Stimulated activated effector memory CD8-positive, alpha-beta T cell treated with anti-CD3 and anti-CD28 coated beads, Interleukin-12 subunit alpha, Interleukin-12 subunit beta, amount 100 ng/mL, for 72 hours (primary cell): ENCODE data around the gene GRAMD2A.

Experiments
- ATAC-seq: fragments of 150-1000 bp; cut with Tn5 transposase; 2 replicates; pipeline ENCODE4 v1.10.0; 2021
- DNase-seq, 2 donors: peaks; one replicate each; pipeline ENCODE4 v3.0.0; 2021 to 2022; ENCODE audit warnings: low spot score in 2 of 2
- H3K27ac Mint-ChIP-seq: one replicate; pipeline ENCODE4 v1.8.0; 2022; ENCODE audit warnings: mild to moderate bottlenecking, mixed read lengths
- H3K36me3 Mint-ChIP-seq: one replicate; pipeline ENCODE4 v1.8.0; 2022; ENCODE audit warnings: mild to moderate bottlenecking, mixed read lengths
- H3K4me1 Mint-ChIP-seq: one replicate; pipeline ENCODE4 v1.8.0; 2022; ENCODE audit warnings: mixed read lengths
- H3K4me3 Mint-ChIP-seq: one replicate; pipeline ENCODE4 v1.8.0; 2022; ENCODE audit warnings: mild to moderate bottlenecking, mixed read lengths
- H3K9me3 Mint-ChIP-seq: one replicate; pipeline ENCODE4 v1.8.0; 2022; ENCODE audit warnings: mixed read lengths

The GRAMD2A gene

DNA sequence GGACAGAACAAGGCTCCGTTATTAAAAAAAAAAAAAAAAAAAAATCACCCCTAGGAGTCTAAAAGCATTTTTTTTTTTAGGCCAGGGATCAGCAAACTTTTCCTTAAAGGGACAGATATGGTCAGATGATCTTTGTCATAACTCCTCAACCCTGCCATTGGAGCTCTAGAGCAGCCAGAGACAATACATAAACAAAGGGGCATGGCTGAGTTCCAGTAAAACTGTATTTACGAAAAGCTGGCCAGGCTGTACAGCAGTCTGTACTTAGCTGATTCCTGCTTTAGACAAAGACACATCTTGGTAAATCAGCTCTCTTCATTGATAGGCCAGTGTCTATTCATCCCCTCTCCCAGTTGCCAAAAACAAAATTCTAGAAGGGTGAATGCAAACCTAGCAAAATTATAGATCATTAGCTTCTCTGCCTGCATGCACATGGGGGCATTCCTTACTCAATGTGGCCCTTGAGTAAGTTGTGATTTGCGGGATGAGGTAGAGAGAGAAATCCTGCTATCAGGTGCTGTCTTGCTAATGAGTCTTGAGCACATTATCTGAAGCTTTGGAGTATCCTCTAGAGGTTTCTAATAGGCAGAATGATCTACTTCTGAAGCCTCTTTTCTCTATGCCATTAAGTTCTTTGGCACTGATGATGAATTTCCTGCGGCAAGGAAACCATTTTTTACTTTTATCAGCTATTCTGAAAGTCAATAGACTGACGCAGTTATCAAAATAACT is 44.2 kb downstream of the GRAMD2A start:
- Mint-ChIP-seq H3K36me3 (no peaks in the 10 kb centered on the region), H3K4me1 (peaks cover 11% of the 10 kb centered on the region), H3K4me3 (no peak overlapping the region), H3K27ac (no peak overlapping the region), H3K9me3 (no peaks in the 10 kb centered on the region)
- no peak for ATAC-seq
- DNase-seq = no peak

DNA sequence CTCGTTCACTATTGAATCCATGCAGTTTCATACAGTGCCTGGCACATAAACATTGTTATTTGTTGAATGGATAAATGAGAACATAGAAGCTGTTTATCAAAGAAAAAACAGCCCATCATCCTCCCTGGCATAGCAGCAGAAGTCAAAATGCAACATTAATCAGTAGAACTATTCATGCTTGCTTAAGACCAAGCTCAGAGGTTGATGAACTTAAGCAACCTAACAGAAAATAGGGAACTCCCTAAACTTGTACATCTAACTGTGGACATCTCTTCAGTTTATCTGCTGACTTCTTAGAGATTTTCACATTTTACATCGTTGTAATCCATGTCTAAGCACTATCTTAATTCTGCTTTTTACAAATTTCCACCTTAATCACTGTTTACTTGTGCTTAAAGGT is 50.2 kb downstream of the GRAMD2A start:
- no peak for ATAC-seq
- H3K36me3 Mint-ChIP-seq = no peaks in the 10 kb centered on the region
- no peaks in the 10 kb centered on the region for H3K9me3 Mint-ChIP-seq
- no peak for DNase-seq
- no peak overlapping the region for H3K4me3 Mint-ChIP-seq
- no peak overlapping the region for H3K27ac Mint-ChIP-seq
- H3K4me1 Mint-ChIP-seq = no peaks in the 10 kb centered on the region

DNA sequence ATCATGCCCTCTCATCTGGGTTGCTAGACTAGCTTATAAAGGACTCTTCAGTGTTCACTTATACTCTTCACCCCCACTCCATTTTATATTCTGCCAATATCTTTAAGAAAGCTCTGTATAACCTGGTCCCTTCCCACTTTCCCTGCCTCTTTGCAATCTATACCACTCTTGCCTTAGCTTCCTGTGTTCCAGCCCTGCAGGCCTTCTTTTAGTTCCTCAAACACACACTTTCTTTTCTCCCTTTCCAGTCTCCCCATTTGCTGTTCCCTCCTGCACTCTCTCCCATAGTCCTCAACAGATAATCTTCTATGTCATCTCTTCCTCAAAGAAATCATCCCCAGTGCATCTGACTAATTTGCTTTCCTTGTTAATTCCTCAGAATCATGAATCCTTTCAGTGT is 50.7 kb downstream of the GRAMD2A start:
- no peak for ATAC-seq
- no peaks in the 10 kb centered on the region for H3K4me1 Mint-ChIP-seq
- H3K27ac Mint-ChIP-seq = no peak overlapping the region
- H3K9me3 Mint-ChIP-seq = no peaks in the 10 kb centered on the region
- no peaks in the 10 kb centered on the region for H3K36me3 Mint-ChIP-seq
- H3K4me3 Mint-ChIP-seq = no peak overlapping the region
- no peak for DNase-seq

DNA sequence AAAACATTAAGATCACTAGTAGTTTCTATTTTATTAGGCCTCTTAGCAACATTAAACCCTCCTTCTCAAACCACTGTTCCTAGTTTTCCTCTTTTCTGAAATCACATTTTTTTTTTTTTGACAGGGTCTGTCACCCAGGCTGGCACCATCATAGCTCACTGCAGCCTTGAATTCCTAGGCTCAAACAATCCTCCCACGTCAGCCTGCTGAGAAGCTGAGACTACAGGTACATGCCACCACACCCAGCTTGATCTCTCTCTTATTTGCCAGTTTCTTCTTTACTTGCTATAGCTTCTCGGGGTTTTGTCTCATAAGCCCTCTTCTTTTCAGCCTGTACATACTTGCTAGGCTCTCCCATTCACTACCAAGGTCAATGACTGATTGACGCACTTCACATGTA is 51.4 kb downstream of the GRAMD2A start:
- Mint-ChIP-seq H3K4me3 (no peak overlapping the region), H3K4me1 (peaks cover 6% of the 10 kb centered on the region), H3K9me3 (no peaks in the 10 kb centered on the region), H3K27ac (no peak overlapping the region), H3K36me3 (no peaks in the 10 kb centered on the region)
- ATAC-seq = no peak
- DNase-seq = no peak

DNA sequence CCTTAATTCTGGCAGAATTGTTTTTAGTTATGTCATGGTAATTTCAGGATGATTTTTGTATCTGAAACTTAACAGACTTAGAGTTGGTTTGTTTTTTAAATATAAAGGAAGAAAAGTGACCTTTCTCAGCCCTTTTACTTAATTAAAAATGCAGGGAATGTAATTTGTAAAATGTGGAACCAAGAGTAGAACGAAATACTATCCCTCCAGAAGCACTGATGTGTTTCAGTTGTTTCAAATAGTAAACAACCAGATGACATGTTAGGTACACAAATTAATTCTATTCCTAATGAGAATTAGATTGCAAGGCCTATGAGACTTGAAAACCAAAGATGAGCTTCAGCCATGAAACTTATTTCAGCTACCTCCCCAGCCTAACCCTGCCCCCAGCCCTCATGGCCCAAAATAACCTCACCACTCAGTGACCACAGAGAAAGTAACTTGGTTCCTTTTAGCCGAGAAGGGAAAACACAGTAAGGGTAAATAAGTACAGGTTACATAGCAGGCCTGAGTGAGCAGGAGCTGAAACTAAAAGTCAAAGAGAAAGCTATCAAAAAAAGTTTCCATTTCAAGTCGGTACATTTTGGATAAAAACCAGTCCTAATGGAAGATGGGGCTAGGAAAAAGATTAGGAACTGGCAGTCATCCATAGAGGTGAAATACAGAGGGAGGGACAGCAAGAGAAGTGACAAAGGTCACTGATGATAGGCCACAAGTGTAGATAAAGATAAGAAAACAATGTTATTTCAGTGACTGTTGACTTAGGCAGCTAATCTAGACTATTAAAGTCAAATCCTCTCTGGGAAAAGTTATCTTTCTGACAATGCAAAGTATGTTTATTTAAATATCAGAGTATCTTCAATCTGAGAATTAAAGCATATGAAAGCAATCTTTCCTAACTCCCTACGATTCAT is 56.2 kb downstream of the GRAMD2A start:
- H3K9me3 Mint-ChIP-seq = no peaks in the 10 kb centered on the region
- H3K27ac Mint-ChIP-seq = no peak overlapping the region
- no peaks in the 10 kb centered on the region for H3K36me3 Mint-ChIP-seq
- peak; percentile 63 for ATAC-seq
- H3K4me3 Mint-ChIP-seq = no peak overlapping the region
- H3K4me1 Mint-ChIP-seq = peaks cover 7% of the 10 kb centered on the region
- DNase-seq = no peak

DNA sequence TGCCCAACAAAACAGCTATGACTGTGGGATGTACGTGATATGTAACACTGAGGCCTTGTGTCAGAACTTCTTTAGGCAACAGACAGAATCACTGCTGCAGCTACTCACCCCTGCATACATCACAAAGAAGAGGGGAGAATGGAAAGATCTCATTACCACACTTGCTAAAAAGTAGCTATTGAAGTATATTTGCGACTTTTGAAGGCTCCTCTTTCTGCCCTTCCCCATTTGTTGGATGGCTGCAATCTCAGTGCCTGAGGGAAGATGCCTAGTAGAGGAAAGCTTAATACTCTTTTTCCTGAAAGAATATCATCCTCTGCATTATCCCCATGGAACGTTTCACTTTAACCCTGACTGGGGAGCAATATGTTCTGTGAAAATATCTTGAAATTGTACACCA is 57.5 kb downstream of the GRAMD2A start:
- H3K4me3 Mint-ChIP-seq = no peak overlapping the region
- ATAC-seq (no peak), DNase-seq (no peak)
- H3K9me3 Mint-ChIP-seq = no peaks in the 10 kb centered on the region
- H3K27ac Mint-ChIP-seq = no peak overlapping the region
- no peaks in the 10 kb centered on the region for H3K36me3 Mint-ChIP-seq
- peaks cover 7% of the 10 kb centered on the region for H3K4me1 Mint-ChIP-seq

DNA sequence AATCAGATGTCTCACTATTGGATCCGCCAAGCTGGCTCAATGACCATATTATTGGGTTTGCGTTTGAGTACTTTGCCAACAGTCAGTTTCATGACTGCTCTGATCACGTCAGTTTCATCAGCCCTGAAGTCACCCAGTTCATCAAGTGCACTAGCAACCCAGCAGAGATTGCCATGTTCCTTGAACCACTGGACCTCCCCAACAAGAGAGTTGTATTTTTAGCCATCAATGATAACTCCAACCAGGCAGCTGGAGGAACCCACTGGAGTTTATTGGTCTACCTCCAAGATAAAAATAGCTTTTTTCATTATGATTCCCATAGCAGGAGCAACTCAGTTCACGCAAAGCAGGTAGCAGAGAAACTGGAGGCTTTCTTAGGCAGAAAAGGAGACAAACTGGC is 57.9 kb downstream of the GRAMD2A start:
- Mint-ChIP-seq H3K36me3 (no peaks in the 10 kb centered on the region), H3K4me3 (no peak overlapping the region), H3K4me1 (peaks cover 7% of the 10 kb centered on the region), H3K9me3 (no peaks in the 10 kb centered on the region), H3K27ac (no peak overlapping the region)
- ATAC-seq (no peak), DNase-seq (no peak)

DNA sequence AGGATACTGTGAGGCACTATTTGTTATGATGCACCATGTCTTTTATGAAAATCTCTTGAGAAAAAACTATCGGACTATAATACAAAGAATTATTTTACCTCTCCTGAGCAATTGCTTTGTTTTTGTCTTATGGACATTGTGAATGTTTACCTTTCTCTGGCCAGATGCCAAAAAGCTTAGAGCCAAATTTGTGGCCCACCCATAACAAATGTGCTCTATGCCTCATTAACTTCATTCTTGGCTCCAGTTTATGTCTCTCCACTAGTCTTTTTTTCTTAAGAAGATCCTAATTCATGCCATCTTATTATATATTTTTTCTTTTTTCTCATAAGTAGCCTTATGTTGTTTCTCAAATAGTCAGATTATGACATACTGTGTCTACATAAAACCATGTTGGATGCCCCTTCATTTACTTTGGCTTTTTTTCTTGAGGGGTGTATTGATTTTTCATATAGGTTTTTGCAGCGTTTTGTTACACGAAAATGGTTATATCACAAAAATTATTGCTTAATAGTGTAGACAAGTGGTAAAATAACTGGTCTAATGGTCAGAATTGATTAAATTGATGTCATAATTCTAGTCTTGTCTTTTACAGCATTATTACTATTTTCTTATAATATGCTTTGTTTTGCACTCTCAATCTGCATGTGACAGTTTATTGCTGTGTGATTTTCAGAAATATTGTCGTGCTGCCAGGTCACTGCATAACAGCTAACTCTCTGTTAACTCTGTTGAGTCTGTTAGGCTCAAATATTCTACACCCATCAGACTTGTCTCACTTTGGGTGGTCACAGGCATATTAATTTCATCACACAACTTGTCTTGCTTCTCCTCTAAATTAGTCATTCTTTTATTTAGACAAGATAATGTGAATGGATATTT is 61.2 kb downstream of the GRAMD2A start:
- peaks cover 3% of the 10 kb centered on the region for H3K4me1 Mint-ChIP-seq

DNA sequence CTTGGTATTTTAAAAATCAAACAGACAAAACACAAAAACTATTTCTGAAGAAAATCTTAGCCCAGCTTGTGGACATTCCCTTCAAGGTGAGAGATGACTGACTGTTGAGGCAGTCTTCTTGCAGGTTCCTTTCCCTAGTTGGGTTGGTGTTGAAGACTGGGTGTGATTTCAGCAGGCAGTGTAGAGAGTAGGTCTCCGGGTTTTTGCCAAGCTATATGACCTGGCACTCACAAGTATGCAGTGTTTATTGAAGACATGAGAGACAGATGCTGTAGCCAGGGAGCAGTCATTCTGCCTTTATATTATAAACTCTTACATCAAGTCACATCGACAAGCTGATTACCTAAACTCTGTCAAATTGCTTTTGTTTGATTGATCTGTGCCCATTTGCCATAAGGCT is 61.9 kb downstream of the GRAMD2A start:
- Mint-ChIP-seq H3K27ac (no peak overlapping the region), H3K4me3 (no peak overlapping the region), H3K9me3 (no peaks in the 10 kb centered on the region), H3K36me3 (no peaks in the 10 kb centered on the region), H3K4me1 (no peaks in the 10 kb centered on the region)
- DNase-seq (no peak), ATAC-seq (no peak)

More for the DNA sequence above, 61.2 kb downstream of the GRAMD2A start:
- H3K4me3 Mint-ChIP-seq = no peak overlapping the region
- ATAC-seq (no peak), DNase-seq (no peak)
- no peaks in the 10 kb centered on the region for H3K36me3 Mint-ChIP-seq
- H3K9me3 Mint-ChIP-seq = no peaks in the 10 kb centered on the region
- no peak overlapping the region for H3K27ac Mint-ChIP-seq

DNA sequence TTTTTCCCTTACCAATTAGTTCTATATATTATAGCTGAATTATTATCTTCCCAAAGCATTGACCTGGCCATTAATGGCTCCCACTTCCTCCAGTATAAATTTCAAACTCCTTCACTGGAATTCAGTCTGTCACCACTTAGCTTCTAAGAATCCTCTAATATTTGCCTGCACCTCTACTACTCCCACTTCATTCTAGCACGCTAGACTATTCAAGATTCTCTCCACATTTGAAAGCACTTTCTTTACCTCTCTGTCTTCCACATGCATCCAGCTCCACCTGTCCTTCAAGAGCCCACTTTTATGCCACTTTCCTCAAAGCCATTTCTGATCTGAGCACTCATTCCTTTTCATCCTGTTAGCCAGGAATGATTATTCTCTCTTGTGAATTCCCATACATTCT is 64.4 kb downstream of the GRAMD2A start:
- Mint-ChIP-seq H3K9me3 (no peaks in the 10 kb centered on the region), H3K36me3 (no peaks in the 10 kb centered on the region), H3K4me3 (no peak overlapping the region), H3K4me1 (no peaks in the 10 kb centered on the region), H3K27ac (no peak overlapping the region)
- no peak for ATAC-seq
- DNase-seq = no peak

DNA sequence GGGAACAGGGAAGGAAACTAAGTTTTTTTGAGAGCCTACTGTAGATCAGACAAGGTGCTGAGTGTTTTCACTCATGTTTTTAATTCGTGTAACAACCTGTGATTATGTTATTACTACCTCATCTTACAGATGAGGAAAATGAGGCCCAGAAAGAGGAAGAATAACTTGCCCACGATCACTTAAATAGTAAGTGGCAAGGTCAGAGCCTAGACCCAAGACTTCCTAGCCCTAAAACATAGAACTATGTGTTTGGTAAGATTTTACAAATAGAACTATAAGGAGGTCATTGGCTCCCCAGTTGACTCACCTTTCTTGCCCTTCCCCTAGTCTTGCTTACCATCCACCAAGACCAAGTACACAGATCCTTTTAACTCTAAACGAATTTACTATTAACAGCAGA is 65.7 kb downstream of the GRAMD2A start:
- no peaks in the 10 kb centered on the region for H3K4me1 Mint-ChIP-seq

DNA sequence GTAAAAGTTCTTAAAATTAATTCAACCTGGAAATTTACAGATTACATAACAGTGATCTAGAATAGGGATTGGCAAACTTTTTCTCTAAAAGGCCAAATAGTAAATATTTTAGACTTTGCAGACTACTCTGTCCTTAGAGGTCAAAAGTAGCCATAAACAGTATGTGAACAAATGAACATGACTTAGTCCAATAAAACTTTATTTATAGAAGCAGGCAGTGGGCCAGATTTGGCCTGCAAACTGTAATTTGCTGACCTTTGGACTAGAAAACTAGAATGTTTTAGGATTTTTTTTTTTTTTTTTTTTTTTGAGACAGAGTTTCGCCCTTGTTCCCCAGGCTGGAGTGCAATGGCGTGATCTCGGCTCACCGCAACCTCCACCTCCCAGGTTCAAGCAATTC is 67.3 kb downstream of the GRAMD2A start:
- Mint-ChIP-seq H3K4me3 (no peak overlapping the region), H3K9me3 (no peaks in the 10 kb centered on the region), H3K27ac (no peak overlapping the region), H3K36me3 (no peaks in the 10 kb centered on the region), H3K4me1 (no peaks in the 10 kb centered on the region)
- no peak for DNase-seq
- ATAC-seq = no peak

More for the DNA sequence above, 65.7 kb downstream of the GRAMD2A start:
- Mint-ChIP-seq H3K9me3 (no peaks in the 10 kb centered on the region), H3K36me3 (no peaks in the 10 kb centered on the region), H3K27ac (no peak overlapping the region), H3K4me3 (no peak overlapping the region)
- ATAC-seq = no peak
- DNase-seq = no peak

DNA sequence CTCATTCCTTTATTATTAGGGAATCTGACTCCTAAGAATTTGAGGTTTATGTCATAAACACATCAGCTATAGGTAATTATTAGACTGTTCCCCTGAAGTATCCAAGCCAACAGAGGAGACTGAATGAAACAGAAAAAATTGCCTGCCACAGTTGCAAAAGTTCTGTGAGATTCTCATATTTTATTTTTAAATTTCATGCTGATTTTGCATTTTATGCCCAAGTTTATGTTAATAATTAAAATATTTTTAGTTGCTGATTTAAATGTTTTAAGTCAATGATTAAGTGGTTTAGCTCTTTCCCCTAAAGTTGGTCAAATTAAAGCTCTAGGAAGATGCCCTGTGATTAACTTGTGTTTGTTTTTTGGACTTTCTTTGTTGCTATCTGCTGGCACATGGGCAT is 69.2 kb downstream of the GRAMD2A start:
- Mint-ChIP-seq H3K9me3 (no peaks in the 10 kb centered on the region), H3K27ac (no peak overlapping the region), H3K4me3 (no peak overlapping the region), H3K4me1 (no peaks in the 10 kb centered on the region), H3K36me3 (no peaks in the 10 kb centered on the region)
- DNase-seq (no peak), ATAC-seq (no peak)

DNA sequence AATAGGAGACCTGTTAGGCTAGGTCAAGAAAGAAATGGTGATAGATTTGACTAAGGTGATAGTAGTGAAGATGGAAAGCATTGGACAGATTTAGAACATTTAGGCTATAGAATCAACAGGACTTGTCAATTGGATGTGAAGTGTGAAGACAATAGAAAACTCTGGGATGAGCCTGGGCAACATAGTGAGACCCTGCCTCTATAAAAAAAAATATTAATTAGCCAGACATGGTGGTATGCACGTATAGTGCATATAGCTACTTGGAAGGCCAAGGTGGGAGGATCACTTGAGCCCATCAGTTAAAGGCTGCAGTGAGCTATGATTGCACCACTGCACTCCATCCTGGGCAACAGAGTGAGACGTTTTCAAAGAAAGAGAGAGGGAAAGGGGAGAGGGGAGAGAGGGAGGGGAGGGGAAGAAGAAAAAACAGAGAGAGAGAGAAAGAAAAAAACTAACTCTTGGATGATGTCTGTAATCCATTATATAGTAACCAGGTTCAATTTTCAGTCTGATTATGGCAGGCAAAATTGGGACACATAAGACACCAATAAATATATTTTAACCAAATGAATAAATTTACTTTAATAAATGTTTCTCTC is 69.8 kb downstream of the GRAMD2A start:
- ATAC-seq (no peak), DNase-seq (no peak)
- Mint-ChIP-seq H3K36me3 (no peaks in the 10 kb centered on the region), H3K9me3 (no peaks in the 10 kb centered on the region), H3K4me1 (no peaks in the 10 kb centered on the region), H3K27ac (no peak overlapping the region), H3K4me3 (no peak overlapping the region)

DNA sequence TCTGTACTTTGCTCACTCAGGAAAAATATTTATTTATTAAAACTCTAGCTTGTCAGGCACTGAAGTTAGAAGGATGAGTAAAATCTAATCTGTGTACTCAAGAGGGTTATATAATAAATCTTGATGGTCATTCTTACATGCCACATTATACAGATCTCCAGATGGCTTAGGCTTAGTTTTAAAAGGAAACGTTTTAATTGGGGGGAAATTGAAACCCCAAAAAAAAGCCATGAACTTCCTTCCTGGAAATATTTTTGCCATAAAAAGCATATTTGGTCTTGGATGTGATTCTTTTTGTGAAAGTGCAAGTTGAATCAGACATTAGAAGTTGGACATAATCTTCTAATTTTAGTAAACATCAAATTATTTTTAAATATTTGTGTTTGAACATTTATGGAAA is 73.4 kb downstream of the GRAMD2A start:
- ATAC-seq = no peak

More for the DNA sequence above, 73.4 kb downstream of the GRAMD2A start:
- peaks cover under 1% of the 10 kb centered on the region for H3K4me1 Mint-ChIP-seq
- DNase-seq = no peak
- H3K36me3 Mint-ChIP-seq = no peaks in the 10 kb centered on the region
- no peaks in the 10 kb centered on the region for H3K9me3 Mint-ChIP-seq
- no peak overlapping the region for H3K4me3 Mint-ChIP-seq
- no peak overlapping the region for H3K27ac Mint-ChIP-seq
